CD4-positive, alpha-beta T cell (primary cell): Measurements from ENCODE around the gene VDAC2. TPM values are rescaled to one million over a fixed set of nuclear protein-coding genes. Genes with fewer than 3 reads are reported as not detected.

Experiments used
- ATAC-seq: fragments of 200-7000 bp; cut with Tn5 transposase; one replicate; pipeline ENCODE4 v1.10.0; 2022; ENCODE audit warnings: mild to moderate bottlenecking; ENCODE audit not compliant: poor library complexity
- CTCF ChIA-PET: fragments of 350-600 bp; sonication (Branson Sonifier 250); formaldehyde crosslinking; loops from one replicate; lab custom pipeline; 2021; ENCODE audit warnings: antibody characterized with exemption, inconsistent platforms; lab: Charles Lee
- POLR2A ChIA-PET: fragments of 350-600 bp; sonication (Branson Sonifier 250); formaldehyde crosslinking; loops from one replicate; lab custom pipeline; 2021; ENCODE audit warnings: antibody characterized with exemption, inconsistent platforms; lab: Charles Lee
- DNase-seq, 14 experiments: peaks; one replicate each; pipeline ENCODE4 v3.0.0-alpha.2; 2013 to 2020; ENCODE audit warnings: mixed read lengths in 2 of 14
- H3K27ac ChIP-seq, 2 donors: one replicate each; pipeline versions ENCODE4 v1.5.1 to v1.7.0; 2013; ENCODE audit warnings: low read length in 2 of 2, low read depth in 1 of 2, mild to moderate bottlenecking in 1 of 2
- H3K27me3 ChIP-seq, 2 experiments: 1 replicate in 1 of 2; 2 replicates in 1 of 2; pipeline versions ENCODE4 v1.6.1 to v1.7.0; 2013; ENCODE audit warnings: low read length in 2 of 2, control low read depth in 1 of 2, mild to moderate bottlenecking in 1 of 2, moderate library complexity in 1 of 2; ENCODE audit not compliant: insufficient read depth in 2 of 2, control insufficient read depth in 1 of 2
- H3K36me3 ChIP-seq: one replicate; pipeline ENCODE4 v1.6.1; 2013; ENCODE audit warnings: low read length, control low read depth; ENCODE audit not compliant: insufficient read depth
- H3K4me1 ChIP-seq: one replicate; pipeline ENCODE4 v1.6.1; 2013; ENCODE audit warnings: low read length, control low read depth; ENCODE audit not compliant: insufficient read depth
- H3K4me3 ChIP-seq: one replicate; pipeline ENCODE4 v1.5.1; 2013; ENCODE audit warnings: mild to moderate bottlenecking, low read length, moderate library complexity
- H3K9me3 ChIP-seq, 2 experiments: 1 replicate in 1 of 2; 2 replicates in 1 of 2; pipeline versions ENCODE4 v1.6.1 to v1.7.0; 2013; ENCODE audit warnings: low read length in 2 of 2, mild to moderate bottlenecking in 2 of 2, control low read depth in 1 of 2, moderate library complexity in 1 of 2; ENCODE audit not compliant: control insufficient read depth in 1 of 2, insufficient read depth in 1 of 2
- H3K27ac Mint-ChIP-seq: one replicate; pipeline ENCODE4 v1.8.0; 2020; ENCODE audit warnings: mixed read lengths
- H3K27me3 Mint-ChIP-seq: one replicate; pipeline ENCODE4 v1.8.0; 2021; ENCODE audit warnings: mixed read lengths
- H3K36me3 Mint-ChIP-seq: one replicate; pipeline ENCODE4 v1.8.0; 2021; ENCODE audit warnings: low read depth, mixed read lengths
- H3K4me1 Mint-ChIP-seq: one replicate; pipeline ENCODE4 v1.8.0; 2021; ENCODE audit warnings: low read depth, mixed read lengths
- H3K4me3 Mint-ChIP-seq: one replicate; pipeline ENCODE4 v1.8.0; 2020; ENCODE audit warnings: mild to moderate bottlenecking, mixed read lengths
- H3K9me3 Mint-ChIP-seq: one replicate; pipeline ENCODE4 v1.8.0; 2020; ENCODE audit warnings: mixed read lengths
- intact Hi-C, 2 experiments: fragments of 100-400 bp; cut with DNase I in 1 of 2; cut with micrococcal nuclease in 1 of 2; formaldehyde crosslinking; loops; one replicate each; pipeline versions ENCODE4 v1.15.1 to v1.9.0; 2023 to 2025; cut with DNase I, micrococcal nuclease
- total RNA-seq, 174 experiments: library from RNA in 2 of 174; stranded (reverse) in 2 of 174; gene quantifications; one replicate each; pipeline ENCODE4 v1.2.3 and lab custom pipeline; 2021 to 2026
- TF ChIP-seq, protein P1 (sequence below): fragments of 200-600 bp; IDR thresholded peaks from one replicate; pipeline ENCODE4 v1.8.0; 2022; ENCODE audit warnings: antibody characterized with exemption, mild to moderate bottlenecking

VDAC2 gene
- total RNA-seq, 2 experiments from 2014 or later: 141 to 147 TPM

DNA sequence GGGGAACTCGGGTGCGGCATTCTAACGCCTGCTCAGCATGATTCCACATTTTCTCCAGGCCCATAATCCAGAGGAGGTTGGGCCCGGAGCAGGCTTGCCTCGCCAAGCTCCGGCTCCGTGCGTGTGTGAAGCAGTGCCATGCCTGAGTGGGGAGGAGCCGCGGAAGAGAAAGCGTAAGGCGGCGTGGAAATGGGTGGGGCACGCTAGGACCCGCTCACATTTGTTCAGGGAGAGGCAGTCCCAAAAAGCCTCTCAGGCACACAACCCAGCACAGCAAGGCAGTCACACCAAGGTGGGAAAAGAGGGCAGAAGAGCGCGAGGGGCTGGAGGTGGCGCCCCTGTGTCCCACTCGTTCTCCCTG, 695 bp upstream of the VDAC2 start:
- peak overlapping the region; percentile 99 for H3K27ac Mint-ChIP-seq
- peak overlapping the region; percentile 97 for H3K4me3 Mint-ChIP-seq
- TF ChIP-seq, protein P1, sequence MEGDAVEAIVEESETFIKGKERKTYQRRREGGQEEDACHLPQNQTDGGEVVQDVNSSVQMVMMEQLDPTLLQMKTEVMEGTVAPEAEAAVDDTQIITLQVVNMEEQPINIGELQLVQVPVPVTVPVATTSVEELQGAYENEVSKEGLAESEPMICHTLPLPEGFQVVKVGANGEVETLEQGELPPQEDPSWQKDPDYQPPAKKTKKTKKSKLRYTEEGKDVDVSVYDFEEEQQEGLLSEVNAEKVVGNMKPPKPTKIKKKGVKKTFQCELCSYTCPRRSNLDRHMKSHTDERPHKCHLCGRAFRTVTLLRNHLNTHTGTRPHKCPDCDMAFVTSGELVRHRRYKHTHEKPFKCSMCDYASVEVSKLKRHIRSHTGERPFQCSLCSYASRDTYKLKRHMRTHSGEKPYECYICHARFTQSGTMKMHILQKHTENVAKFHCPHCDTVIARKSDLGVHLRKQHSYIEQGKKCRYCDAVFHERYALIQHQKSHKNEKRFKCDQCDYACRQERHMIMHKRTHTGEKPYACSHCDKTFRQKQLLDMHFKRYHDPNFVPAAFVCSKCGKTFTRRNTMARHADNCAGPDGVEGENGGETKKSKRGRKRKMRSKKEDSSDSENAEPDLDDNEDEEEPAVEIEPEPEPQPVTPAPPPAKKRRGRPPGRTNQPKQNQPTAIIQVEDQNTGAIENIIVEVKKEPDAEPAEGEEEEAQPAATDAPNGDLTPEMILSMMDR: no peak
- ChIA-PET CTCF (interaction anchor here (0.6 to 5.2 kb wide), 6 partner anchors 21 to 1702 kb away, joined by 3 to 53 read pairs (median 14); partner anchors contain the start of gene COMTD1), POLR2A (interaction anchor here (0.6 to 5.2 kb wide), 23 partner anchors 8 to 1963 kb away, joined by 3 to 208 read pairs (median 5); partner anchors contain the start of genes ADK, AP3M1, COMTD1 and DNAJC9)
- peaks cover 28% of the 10 kb centered on the region for H3K4me1 Mint-ChIP-seq
- Histone ChIP-seq H3K36me3 (peaks cover 28% of the 10 kb centered on the region), H3K27ac (peak overlapping the region; percentile 99), H3K4me1 (peaks cover 28% of the 10 kb centered on the region), H3K27me3 (no peaks in the 10 kb centered on the region), H3K4me3 (peak overlapping the region; percentile 73), H3K9me3 (no peaks in the 10 kb centered on the region)
- DNase-seq (peak; percentile 69 to 90 (median 77)), ATAC-seq (peak; percentile 70)
- intact Hi-C loops: loop anchor here (1.0 to 5.0 kb wide), 8 partner anchors 20 to 1433 kb away; partner anchors contain the start of genes ADK (in 1 of the 2) and AP3M1 (in 1 of the 2)
- H3K36me3 Mint-ChIP-seq: peaks cover 39% of the 10 kb centered on the region
- no peaks in the 10 kb centered on the region for H3K27me3 Mint-ChIP-seq
- H3K9me3 Mint-ChIP-seq: no peaks in the 10 kb centered on the region

DNA sequence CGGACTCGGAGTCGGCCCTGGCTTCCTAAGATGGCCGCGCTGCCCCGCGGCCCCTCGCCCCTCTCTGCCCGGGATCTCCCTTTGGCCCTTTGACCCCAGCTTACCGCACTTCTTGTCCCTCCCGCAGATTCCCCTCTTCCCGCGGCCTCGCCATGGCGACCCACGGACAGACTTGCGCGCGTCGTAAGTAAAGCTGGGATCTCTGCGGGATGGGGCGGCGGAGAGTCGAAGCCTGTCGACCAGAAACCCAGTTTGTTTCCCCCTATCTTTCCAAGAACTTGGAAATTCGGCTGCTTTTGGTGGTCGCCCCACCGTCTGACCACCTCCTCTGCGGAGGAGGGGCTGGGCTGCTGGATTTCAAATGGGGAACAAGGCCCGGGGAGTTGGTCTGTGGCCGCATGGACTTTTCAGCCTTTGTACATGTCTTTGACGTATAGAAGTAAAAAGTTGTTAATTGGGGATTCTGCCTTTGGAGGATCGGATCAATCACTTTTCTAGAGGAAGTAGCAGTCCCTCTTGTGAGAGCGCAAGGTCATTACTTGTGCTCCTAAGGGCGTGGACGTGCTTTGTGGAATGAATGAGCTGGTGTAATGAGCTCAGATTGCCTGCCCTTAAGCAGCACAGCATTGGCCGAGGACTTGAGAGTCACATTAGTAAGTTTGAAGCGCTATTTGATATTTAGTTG, 553 bp downstream of the VDAC2 start:
- Histone ChIP-seq H3K27ac (peak overlapping the region; percentile 99), H3K36me3 (peaks cover 40% of the 10 kb centered on the region), H3K9me3 (no peaks in the 10 kb centered on the region), H3K4me3 (peak overlapping the region; percentile 73), H3K4me1 (peaks cover 28% of the 10 kb centered on the region), H3K27me3 (no peaks in the 10 kb centered on the region)
- ChIA-PET CTCF (interaction anchor here (1.0 to 5.2 kb wide), 5 partner anchors 19 to 111 kb away, joined by 3 to 53 read pairs (median 24); partner anchors contain the start of gene COMTD1), POLR2A (interaction anchor here (0.7 to 5.2 kb wide), 15 partner anchors 10 to 1716 kb away, joined by 3 to 208 read pairs (median 6); partner anchors contain the start of genes ADK, AP3M1, COMTD1 and KAT6B)
- intact Hi-C loops: loop anchor here in 1 of 2 experiments (2.0 to 5.0 kb wide), 3 partner anchors 386 to 1434 kb away; partner anchors contain the start of genes ADK and AP3M1
- peak overlapping the region; percentile 97 for H3K4me3 Mint-ChIP-seq
- peaks cover 50% of the 10 kb centered on the region for H3K36me3 Mint-ChIP-seq
- H3K27ac Mint-ChIP-seq: peak overlapping the region; percentile 99
- ATAC-seq (no peak), DNase-seq (peak in 6 of 14 experiments; percentile 5 to 62 (median 22))
- H3K4me1 Mint-ChIP-seq: peaks cover 33% of the 10 kb centered on the region
- H3K9me3 Mint-ChIP-seq: no peaks in the 10 kb centered on the region
- TF ChIP-seq, protein P1: no peak
- no peaks in the 10 kb centered on the region for H3K27me3 Mint-ChIP-seq

DNA sequence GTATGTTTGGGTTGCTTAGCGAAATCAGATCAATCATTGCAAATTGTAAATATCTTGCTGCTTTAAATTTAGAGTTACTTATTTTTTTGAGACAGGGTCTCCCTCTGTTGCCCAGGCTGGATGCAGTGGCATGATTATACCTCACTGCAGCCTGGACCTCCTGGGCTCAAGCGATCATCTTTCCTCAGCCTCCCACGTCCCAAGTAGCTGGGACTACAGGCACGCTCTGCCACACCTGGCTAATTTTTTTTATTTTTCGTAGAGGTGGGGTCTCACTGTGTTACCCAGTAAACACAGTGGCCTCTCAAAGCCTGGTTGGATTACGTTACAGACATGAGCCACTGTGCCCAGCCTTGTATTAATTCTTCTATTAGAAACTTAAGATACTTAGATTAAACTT, 1.7 kb downstream of the VDAC2 start:
- ATAC-seq (no peak), DNase-seq (no peak)
- H3K36me3 ChIP-seq: peaks cover 52% of the 10 kb centered on the region
- Mint-ChIP-seq H3K27me3 (no peaks in the 10 kb centered on the region), H3K36me3 (peaks cover 60% of the 10 kb centered on the region), H3K27ac (peak overlapping the region; percentile 99), H3K4me3 (peak overlapping the region; percentile 97), H3K9me3 (no peaks in the 10 kb centered on the region), H3K4me1 (peaks cover 40% of the 10 kb centered on the region)
- H3K4me1 ChIP-seq: peaks cover 35% of the 10 kb centered on the region
- no peaks in the 10 kb centered on the region for H3K27me3 ChIP-seq
- POLR2A ChIA-PET: interaction anchor here (0.7 to 5.2 kb wide), 6 partner anchors 12 to 386 kb away, joined by 3 to 208 read pairs (median 50); partner anchors contain the start of genes COMTD1, KAT6B and SAMD8
- H3K4me3 ChIP-seq: no peak overlapping the region
- TF ChIP-seq, protein P1: no peak
- CTCF ChIA-PET: interaction anchor here (0.7 to 5.2 kb wide), 4 partner anchors 9 to 24 kb away, joined by 3 to 53 read pairs (median 36); partner anchors contain the start of gene COMTD1
- H3K27ac ChIP-seq: no peak overlapping the region
- intact Hi-C loops: loop anchor here in 1 of 2 experiments (5.0 kb wide), 2 partner anchors 1060 to 1435 kb away; partner anchors contain the start of genes ADK and AP3M1
- no peaks in the 10 kb centered on the region for H3K9me3 ChIP-seq
